ENCODE measurements around the gene SERPINA1.

- TF ChIP-seq, protein P1, sequence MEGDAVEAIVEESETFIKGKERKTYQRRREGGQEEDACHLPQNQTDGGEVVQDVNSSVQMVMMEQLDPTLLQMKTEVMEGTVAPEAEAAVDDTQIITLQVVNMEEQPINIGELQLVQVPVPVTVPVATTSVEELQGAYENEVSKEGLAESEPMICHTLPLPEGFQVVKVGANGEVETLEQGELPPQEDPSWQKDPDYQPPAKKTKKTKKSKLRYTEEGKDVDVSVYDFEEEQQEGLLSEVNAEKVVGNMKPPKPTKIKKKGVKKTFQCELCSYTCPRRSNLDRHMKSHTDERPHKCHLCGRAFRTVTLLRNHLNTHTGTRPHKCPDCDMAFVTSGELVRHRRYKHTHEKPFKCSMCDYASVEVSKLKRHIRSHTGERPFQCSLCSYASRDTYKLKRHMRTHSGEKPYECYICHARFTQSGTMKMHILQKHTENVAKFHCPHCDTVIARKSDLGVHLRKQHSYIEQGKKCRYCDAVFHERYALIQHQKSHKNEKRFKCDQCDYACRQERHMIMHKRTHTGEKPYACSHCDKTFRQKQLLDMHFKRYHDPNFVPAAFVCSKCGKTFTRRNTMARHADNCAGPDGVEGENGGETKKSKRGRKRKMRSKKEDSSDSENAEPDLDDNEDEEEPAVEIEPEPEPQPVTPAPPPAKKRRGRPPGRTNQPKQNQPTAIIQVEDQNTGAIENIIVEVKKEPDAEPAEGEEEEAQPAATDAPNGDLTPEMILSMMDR (IDR thresholded peaks at IDR 0.05), result no peak
- TF ChIP-seq CREM (CRISPR knock-in tag; IDR thresholded peaks at IDR 0.05) (no peak), ATF2 (CRISPR knock-in tag; IDR thresholded peaks at IDR 0.05; ENCODE audit: borderline replicate concordance, low read depth) (no peak), NFYB (CRISPR knock-in tag; conservative IDR thresholded peaks at IDR 0.05; ENCODE audit: low read depth) (no peak), ATF6 (CRISPR knock-in tag; IDR thresholded peaks at IDR 0.05) (no peak), E2F1 (CRISPR knock-in tag; IDR thresholded peaks at IDR 0.05) (no peak), ATF3 (CRISPR knock-in tag; conservative IDR thresholded peaks at IDR 0.05) (no peak), MXD4 (CRISPR knock-in tag; IDR thresholded peaks at IDR 0.05; ENCODE audit: borderline replicate concordance) (no peak)
Observed at GRCh38 chr14:94374116-94374515, 14.3 kb downstream of the SERPINA1 start.
